ENCODE data around the gene CTBS. TPM values are rescaled to one million over a fixed set of nuclear protein-coding genes. Genes with fewer than 3 reads are reported as not detected.

CTBS gene
- total and polyA plus RNA-seq, 2 of the 13 experiments (the other 11 are each of a cell fraction or from before 2014, with no cell fraction given), result 4.7 to 12.4 TPM

GRCh38 chr1:84573967-84574842 is at the start of gene CTBS (continued):
- TF ChIP-seq BRF2 (CRISPR knock-in tag; IDR thresholded peaks at IDR 0.05) (no peak), ZNF607 (CRISPR knock-in tag; IDR thresholded peaks at IDR 0.05; ENCODE audit: borderline replicate concordance) (0 out of 2 replicates have a peak, but pooled peaks have one; percentile 59), ZNF639 (CRISPR knock-in tag; conservative IDR thresholded peaks at IDR 0.05) (no peak), ZNF746 (CRISPR knock-in tag; IDR thresholded peaks at IDR 0.05) (no peak), FOXA3 (CRISPR knock-in tag; IDR thresholded peaks at IDR 0.05) (no peak), FOXJ3 (CRISPR knock-in tag; IDR thresholded peaks at IDR 0.05; ENCODE audit: borderline replicate concordance) (no peak), ZBTB7B (CRISPR knock-in tag; IDR thresholded peaks at IDR 0.05) (peak; percentile 52), GABPA (IDR thresholded peaks at IDR 0.05; ENCODE audit: low read depth, low read length) (no peak), GABPA (CRISPR knock-in tag; IDR thresholded peaks at IDR 0.05; ENCODE audit: low read depth) (peak; percentile 37; the same call in 1 of the 2 replicates), BRCA1 (CRISPR knock-in tag; IDR thresholded peaks at IDR 0.05) (no peak), TCF12 (IDR thresholded peaks at IDR 0.05) (no peak), TCF12 (CRISPR knock-in tag; IDR thresholded peaks at IDR 0.05) (no peak), JARID2 (CRISPR knock-in tag; IDR thresholded peaks at IDR 0.05; ENCODE audit: insufficient replicate concordance) (no peak), YEATS2 (CRISPR knock-in tag; IDR thresholded peaks at IDR 0.05; ENCODE audit: borderline replicate concordance) (peak; percentile 23; the same call in 1 of the 2 replicates), HMGA1 (CRISPR knock-in tag; conservative IDR thresholded peaks at IDR 0.05) (no peak), PLSCR1 (CRISPR knock-in tag; IDR thresholded peaks at IDR 0.05; ENCODE audit: borderline replicate concordance) (no peak), STAT5B (CRISPR knock-in tag; IDR thresholded peaks at IDR 0.05) (no peak), GZF1 (CRISPR knock-in tag; IDR thresholded peaks at IDR 0.05) (no peak), MBNL3 (CRISPR knock-in tag; conservative IDR thresholded peaks at IDR 0.05) (no peak), DMAP1 (CRISPR knock-in tag; IDR thresholded peaks at IDR 0.05) (no peak), TOPORS (CRISPR knock-in tag; IDR thresholded peaks at IDR 0.05) (no peak), ARNTL (CRISPR knock-in tag; IDR thresholded peaks at IDR 0.05) (peak; percentile 45; the same call in 1 of the 2 replicates), ZSCAN20 (CRISPR knock-in tag; IDR thresholded peaks at IDR 0.05; ENCODE audit: borderline replicate concordance) (no peak), DR1 (CRISPR knock-in tag; IDR thresholded peaks at IDR 0.05) (no peak), ATF7 (IDR thresholded peaks at IDR 0.05) (no peak), ATF7 (CRISPR knock-in tag; IDR thresholded peaks at IDR 0.05) (no peak)
- TF ChIP-seq, protein P1, sequence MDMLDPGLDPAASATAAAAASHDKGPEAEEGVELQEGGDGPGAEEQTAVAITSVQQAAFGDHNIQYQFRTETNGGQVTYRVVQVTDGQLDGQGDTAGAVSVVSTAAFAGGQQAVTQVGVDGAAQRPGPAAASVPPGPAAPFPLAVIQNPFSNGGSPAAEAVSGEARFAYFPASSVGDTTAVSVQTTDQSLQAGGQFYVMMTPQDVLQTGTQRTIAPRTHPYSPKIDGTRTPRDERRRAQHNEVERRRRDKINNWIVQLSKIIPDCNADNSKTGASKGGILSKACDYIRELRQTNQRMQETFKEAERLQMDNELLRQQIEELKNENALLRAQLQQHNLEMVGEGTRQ (IDR thresholded peaks at IDR 0.05; ENCODE audit: low read depth, low read length), result no peak
- TF ChIP-seq, protein P1 (CRISPR knock-in tag; IDR thresholded peaks at IDR 0.05; ENCODE audit: borderline replicate concordance), result no peak

Measured in HepG2 (cell line).